Uterus (tissue), 4 donors: Measurements from ENCODE around the gene ORAI3. TPM values are rescaled to one million over a fixed set of nuclear protein-coding genes. Genes with fewer than 3 reads are reported as not detected.

ENCODE experiments used
- DNase-seq, 2 donors: peaks; one replicate each; pipeline ENCODE4 v3.0.0-alpha.2; 2019 to 2020
- H3K27ac ChIP-seq, 2 donors: fragments of 200-600 bp; sonication (generic); 1 replicate in 1 of 2; 2 replicates in 1 of 2; pipeline ENCODE4 v1.5.1; 2016 to 2018
- H3K27me3 ChIP-seq, 2 donors: fragments of 200-600 bp; sonication (generic); one replicate each; pipeline ENCODE4 v1.5.1; 2018 to 2019; ENCODE audit warnings: control low read depth in 1 of 2
- H3K36me3 ChIP-seq, 2 donors: fragments of 200-600 bp; sonication (generic); one replicate each; pipeline ENCODE4 v1.5.1; 2019; ENCODE audit warnings: control low read depth in 1 of 2
- H3K4me1 ChIP-seq, 2 donors: fragments of 200-600 bp; sonication (generic); one replicate each; pipeline ENCODE4 v1.5.1; 2018 to 2019; ENCODE audit warnings: control low read depth in 1 of 2
- H3K4me3 ChIP-seq, 2 donors: fragments of 200-600 bp; sonication (generic); 1 replicate in 1 of 2; 2 replicates in 1 of 2; pipeline ENCODE4 v1.5.1; 2018 to 2019; ENCODE audit warnings: mild to moderate bottlenecking in 1 of 2
- H3K9me3 ChIP-seq, 2 donors: fragments of 200-600 bp; sonication (generic); one replicate each; pipeline ENCODE4 v1.5.1; 2019; ENCODE audit warnings: control low read depth in 1 of 2
- CTCF ChIP-seq, 4 experiments: fragments of 200-600 bp in 2 of 4; fragments of 450-650 bp in 2 of 4; sonication (generic) in 2 of 4; IDR thresholded peaks; one replicate each; pipeline ENCODE4 v1.5.1; 2016 to 2019; ENCODE audit warnings: antibody characterized with exemption in 4 of 4, mild to moderate bottlenecking in 2 of 4, moderate library complexity in 1 of 4
- POLR2A ChIP-seq, 2 donors: fragments of 450-650 bp; IDR thresholded peaks; one replicate each; pipeline ENCODE4 v1.6.1; 2016; ENCODE audit warnings: antibody characterized with exemption in 2 of 2, mild to moderate bottlenecking in 1 of 2, moderate library complexity in 1 of 2
- intact Hi-C: fragments of 100-400 bp; cut with DNase I; formaldehyde crosslinking; loops from one replicate; pipeline ENCODE4 v1.15.1; 2023; ENCODE audit warnings: low total_unique reads
- total RNA-seq, 4 donors: library from RNA; depleted of rRNA in 3 of 4; stranded (reverse); fragments of >200 nt in 3 of 4; gene quantifications; one replicate each; pipeline versions ENCODE4 v1.1.0 to v1.2.4, GENCODE V29; 2014 to 2023
- donor health status: DM: yes; HTN: yes; CAD: no.

ORAI3 gene
- total RNA-seq, 4 donors from 2014 or later: 21.7 to 65.0 (median 27.9) TPM

- no peaks in the 10 kb centered on the region for H3K27me3 ChIP-seq
- no peaks in the 10 kb centered on the region for H3K9me3 ChIP-seq
- no peak for DNase-seq
- no peak for TF ChIP-seq POLR2A (IDR thresholded peaks at IDR 0.05)
- TF ChIP-seq CTCF (IDR thresholded peaks at IDR 0.05): no peak
- intact Hi-C loops: loop anchor here (10.0 kb wide), 1 partner anchor 457 kb away; the partner anchor contains the start of gene ZNF843
- H3K4me1 ChIP-seq: peaks cover 0 to 7% of the 10 kb centered on the region in 2 donors
- H3K4me3 ChIP-seq: no peak overlapping the region
- H3K36me3 ChIP-seq: no peaks in the 10 kb centered on the region
- H3K27ac ChIP-seq: no peak overlapping the region
These were observed 38.8 kb downstream of the ORAI3 start for GRCh38 chr16:30987581-30988190.

GRCh38 chr16:30989469-30990047 lies 40.7 kb downstream of the ORAI3 start:
- H3K36me3 ChIP-seq: no peaks in the 10 kb centered on the region
- intact Hi-C loops: loop anchor here (10.0 kb wide), 1 partner anchor 455 kb away; the partner anchor contains the start of gene ZNF843
- no peaks in the 10 kb centered on the region for H3K27me3 ChIP-seq
- H3K27ac ChIP-seq: no peak overlapping the region
- peaks cover 0 to 7% of the 10 kb centered on the region in 2 donors for H3K4me1 ChIP-seq
- TF ChIP-seq CTCF (IDR thresholded peaks at IDR 0.05) (no peak), POLR2A (IDR thresholded peaks at IDR 0.05) (no peak)
- H3K9me3 ChIP-seq: no peaks in the 10 kb centered on the region
- no peak for DNase-seq
- no peak overlapping the region for H3K4me3 ChIP-seq

GRCh38 chr16:30990105-30990504 lies 41.2 kb downstream of the ORAI3 start:
- Histone ChIP-seq H3K4me3 (no peak overlapping the region), H3K27ac (no peak overlapping the region), H3K36me3 (no peaks in the 10 kb centered on the region), H3K4me1 (peaks cover 0 to 7% of the 10 kb centered on the region in 2 donors), H3K9me3 (no peaks in the 10 kb centered on the region), H3K27me3 (no peaks in the 10 kb centered on the region)
- TF ChIP-seq CTCF (IDR thresholded peaks at IDR 0.05) (no peak), POLR2A (IDR thresholded peaks at IDR 0.05) (no peak)
- DNase-seq: no peak
- intact Hi-C loops: no loop called here

GRCh38 chr16:30991052-30991451 lies 42.2 kb downstream of the ORAI3 start:
- no peaks in the 10 kb centered on the region for H3K36me3 ChIP-seq
- DNase-seq: no peak
- no peaks in the 10 kb centered on the region for H3K27me3 ChIP-seq
- no peak overlapping the region for H3K4me3 ChIP-seq
- intact Hi-C loops: no loop called here
- no peaks in the 10 kb centered on the region for H3K4me1 ChIP-seq
- no peak overlapping the region for H3K27ac ChIP-seq
- H3K9me3 ChIP-seq: no peaks in the 10 kb centered on the region
- TF ChIP-seq POLR2A (IDR thresholded peaks at IDR 0.05): no peak
- TF ChIP-seq CTCF (IDR thresholded peaks at IDR 0.05): no peak

GRCh38 chr16:30992276-30992780 lies 43.5 kb downstream of the ORAI3 start:
- no peak for DNase-seq
- Histone ChIP-seq H3K36me3 (no peaks in the 10 kb centered on the region), H3K27ac (no peak overlapping the region), H3K4me3 (no peak overlapping the region), H3K9me3 (no peaks in the 10 kb centered on the region), H3K4me1 (no peaks in the 10 kb centered on the region), H3K27me3 (no peaks in the 10 kb centered on the region)
- intact Hi-C loops: no loop called here
- TF ChIP-seq CTCF (IDR thresholded peaks at IDR 0.05): no peak
- no peak for TF ChIP-seq POLR2A (IDR thresholded peaks at IDR 0.05)
